ENCODE measurements around the gene TMEM225B.

Gene TMEM225B

DNA sequence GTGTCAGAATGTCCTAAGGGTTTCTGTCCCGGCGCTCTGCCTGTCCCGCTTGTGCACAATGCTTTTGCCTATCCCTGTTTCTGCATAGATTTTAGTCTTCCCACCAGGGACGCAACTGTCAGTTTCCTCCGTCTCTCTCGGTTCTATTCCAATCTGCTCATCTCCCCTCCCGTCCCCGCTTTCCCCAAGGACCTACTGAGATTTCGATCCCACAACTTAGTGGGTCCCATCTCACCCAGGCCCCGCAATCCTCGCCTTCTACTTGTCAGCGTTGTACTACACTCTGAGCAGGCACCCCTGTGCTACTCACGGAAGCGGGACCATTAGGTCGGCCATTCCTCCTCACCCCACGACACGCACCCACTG, 40.1 kb upstream of the TMEM225B start:
- TF ChIP-seq, protein P1, sequence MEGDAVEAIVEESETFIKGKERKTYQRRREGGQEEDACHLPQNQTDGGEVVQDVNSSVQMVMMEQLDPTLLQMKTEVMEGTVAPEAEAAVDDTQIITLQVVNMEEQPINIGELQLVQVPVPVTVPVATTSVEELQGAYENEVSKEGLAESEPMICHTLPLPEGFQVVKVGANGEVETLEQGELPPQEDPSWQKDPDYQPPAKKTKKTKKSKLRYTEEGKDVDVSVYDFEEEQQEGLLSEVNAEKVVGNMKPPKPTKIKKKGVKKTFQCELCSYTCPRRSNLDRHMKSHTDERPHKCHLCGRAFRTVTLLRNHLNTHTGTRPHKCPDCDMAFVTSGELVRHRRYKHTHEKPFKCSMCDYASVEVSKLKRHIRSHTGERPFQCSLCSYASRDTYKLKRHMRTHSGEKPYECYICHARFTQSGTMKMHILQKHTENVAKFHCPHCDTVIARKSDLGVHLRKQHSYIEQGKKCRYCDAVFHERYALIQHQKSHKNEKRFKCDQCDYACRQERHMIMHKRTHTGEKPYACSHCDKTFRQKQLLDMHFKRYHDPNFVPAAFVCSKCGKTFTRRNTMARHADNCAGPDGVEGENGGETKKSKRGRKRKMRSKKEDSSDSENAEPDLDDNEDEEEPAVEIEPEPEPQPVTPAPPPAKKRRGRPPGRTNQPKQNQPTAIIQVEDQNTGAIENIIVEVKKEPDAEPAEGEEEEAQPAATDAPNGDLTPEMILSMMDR (IDR thresholded peaks at IDR 0.05; ENCODE audit: control insufficient read depth, extremely low read depth, insufficient read depth), result no peak
- DNase-seq (ENCODE audit: low read depth), result no peak
- H3K4me3 ChIP-seq (ENCODE audit: low read depth, low read length), result no peak overlapping the region

DNA sequence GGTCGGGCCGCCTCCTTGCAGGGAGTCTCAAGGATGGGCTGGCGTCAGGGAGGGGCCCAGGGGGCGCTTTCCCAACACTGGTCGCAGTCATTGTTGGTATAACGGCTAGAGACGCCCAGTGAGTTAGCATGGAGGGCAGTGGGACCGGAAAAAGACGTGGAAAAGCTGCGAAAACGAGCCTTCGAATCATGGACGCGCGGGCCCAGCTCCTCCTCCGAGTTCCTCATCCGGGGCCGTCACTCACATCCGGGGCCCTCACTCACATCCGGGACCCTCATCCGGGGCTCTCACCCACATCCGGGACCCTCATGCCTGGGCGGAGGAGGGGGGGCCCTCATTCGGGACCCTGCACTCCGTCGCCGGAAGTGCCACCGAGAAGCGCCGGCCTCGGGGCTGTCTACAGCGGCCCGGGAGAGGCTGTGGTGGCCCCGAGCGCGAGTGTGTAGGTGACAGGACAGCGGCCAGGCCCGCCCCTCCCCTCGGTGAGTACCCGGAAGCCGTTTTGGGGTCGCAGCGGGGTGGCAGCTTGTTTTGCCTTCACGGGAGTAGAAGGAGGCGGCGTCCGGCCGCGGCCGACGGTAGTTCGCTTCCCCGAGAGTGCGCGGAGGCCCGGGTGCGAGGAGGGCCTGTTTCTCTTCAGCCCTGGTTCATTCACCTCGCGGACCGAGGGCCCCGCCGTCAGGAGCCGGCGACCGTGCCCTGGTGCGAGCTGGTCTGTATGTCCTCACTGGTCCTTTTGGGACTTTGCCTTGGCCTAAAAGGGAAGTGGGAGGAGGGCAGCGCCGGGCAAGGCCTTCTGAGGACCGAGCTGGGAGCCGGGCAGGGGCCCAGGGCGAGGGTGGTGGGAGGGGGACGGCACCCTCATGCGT, 39.5 kb upstream of the TMEM225B start, which contains the start of gene ZNF655:
Gene ZNF655, plus strand, starts transcription at position 337 of the 869 bp plus-strand sequence. CDS start 1,918 bp downstream, outside the sequence.
- TF ChIP-seq, protein P1 (IDR thresholded peaks at IDR 0.05; ENCODE audit: control insufficient read depth, extremely low read depth, insufficient read depth), result no peak
- no peak within 1 kb of the TSS for H3K4me3 ChIP-seq (ENCODE audit: low read depth, low read length)
- DNase-seq (ENCODE audit: low read depth), result no peak

GRCh38 chr7:99559175-99559915, 38.7 kb upstream of the TMEM225B start:
- TF ChIP-seq, protein P1 (IDR thresholded peaks at IDR 0.05; ENCODE audit: control insufficient read depth, extremely low read depth, insufficient read depth), result no peak
- H3K4me3 ChIP-seq (ENCODE audit: low read depth, low read length), result no peak overlapping the region
- DNase-seq (ENCODE audit: low read depth), result no peak

DNA sequence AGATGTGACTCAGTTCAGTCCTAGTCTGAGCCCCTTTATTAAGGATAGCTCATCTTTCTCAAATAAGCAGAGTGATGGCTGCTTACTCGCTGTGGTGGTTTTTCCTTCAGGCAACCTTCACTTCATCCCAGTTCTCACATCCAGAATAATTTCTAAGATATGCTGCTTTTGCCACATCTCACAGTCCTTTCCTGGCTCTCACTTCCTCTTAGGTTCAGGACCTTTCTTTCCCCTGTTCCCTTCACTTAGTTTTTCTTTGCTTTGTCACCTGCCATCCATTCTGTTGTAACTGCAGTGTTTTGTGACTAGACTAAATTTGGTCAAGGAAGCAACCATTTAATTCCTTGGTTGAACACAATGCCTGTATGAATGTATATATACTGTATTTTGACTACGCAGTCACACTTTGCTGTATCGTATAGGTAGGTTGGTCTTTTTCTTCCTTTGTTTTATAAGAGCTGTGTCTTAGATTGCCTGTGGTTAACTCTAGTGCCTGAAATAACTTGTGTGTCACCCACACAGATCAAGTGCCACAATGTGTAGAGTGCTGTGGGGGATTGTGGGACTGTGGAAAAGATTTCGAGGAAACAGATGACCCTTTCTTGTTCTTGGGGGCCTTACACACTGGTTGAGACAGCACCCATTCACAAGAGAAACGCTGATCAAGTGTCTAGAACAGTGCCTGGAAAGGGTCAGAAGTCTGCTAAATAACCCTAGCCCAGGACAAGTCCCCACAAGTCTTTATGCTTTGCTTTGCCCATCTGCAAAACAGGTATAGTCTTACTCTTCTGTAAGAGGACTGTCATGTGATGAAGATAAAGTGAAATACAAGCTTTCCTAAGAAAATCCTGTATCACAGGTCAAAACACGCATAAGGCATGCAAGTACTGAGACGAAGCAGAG, 37.0 kb upstream of the TMEM225B start:
- TF ChIP-seq, protein P1 (IDR thresholded peaks at IDR 0.05; ENCODE audit: control insufficient read depth, extremely low read depth, insufficient read depth), result no peak
- no peak overlapping the region for H3K4me3 ChIP-seq (ENCODE audit: low read depth, low read length)
- no peak for DNase-seq (ENCODE audit: low read depth)

DNA sequence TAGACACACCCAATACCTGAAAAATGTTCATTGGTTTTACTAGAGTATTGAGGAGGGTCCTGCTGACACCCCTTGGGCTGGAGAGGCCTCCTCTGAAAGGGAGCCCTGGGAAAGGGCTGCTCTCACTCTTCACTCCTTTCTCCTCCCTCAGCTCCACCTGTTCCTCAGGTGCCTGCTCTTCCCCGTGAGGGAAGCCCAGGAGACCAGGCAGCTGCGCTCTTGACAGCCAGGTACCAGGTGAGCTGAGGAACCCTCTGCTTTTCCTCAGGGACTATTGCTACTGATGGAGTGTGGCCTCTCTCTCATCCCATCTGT, 36.4 kb upstream of the TMEM225B start:
- H3K4me3 ChIP-seq (ENCODE audit: low read depth, low read length), result no peak overlapping the region
- no peak for DNase-seq (ENCODE audit: low read depth)
- TF ChIP-seq, protein P1 (IDR thresholded peaks at IDR 0.05; ENCODE audit: control insufficient read depth, extremely low read depth, insufficient read depth), result no peak

DNA sequence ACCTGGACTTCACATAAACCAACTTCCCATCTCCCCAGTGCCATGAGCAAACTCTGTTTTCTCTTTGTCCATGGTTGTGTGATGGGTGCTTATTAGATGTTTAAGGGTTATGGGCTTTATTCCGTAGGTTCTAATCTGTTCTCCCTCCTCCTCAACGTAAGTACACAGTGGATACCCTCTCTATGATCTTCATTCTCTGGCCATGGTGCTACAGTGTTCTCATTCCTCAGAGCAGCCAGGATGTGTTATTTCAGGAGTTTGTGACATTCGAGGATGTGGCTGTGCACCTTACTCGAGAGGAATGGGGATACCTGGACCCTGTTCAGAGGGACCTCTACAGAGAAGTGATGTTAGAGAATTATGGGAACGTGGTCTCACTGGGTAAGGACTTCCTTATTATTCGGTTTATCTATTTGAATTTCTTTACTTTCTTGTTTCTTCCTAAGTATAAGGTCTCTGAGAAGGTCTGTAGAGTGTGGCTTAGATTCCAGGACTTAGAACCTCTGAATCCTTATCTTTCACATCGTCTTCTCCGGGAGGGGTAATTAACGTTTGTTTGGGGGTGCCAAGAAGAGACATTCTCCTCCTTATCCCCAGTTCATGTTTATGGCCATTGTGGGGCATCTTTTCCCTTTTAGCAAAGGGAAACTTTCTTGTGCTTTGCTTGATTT, 35.8 kb upstream of the TMEM225B start:
- no peak for DNase-seq (ENCODE audit: low read depth)
- no peak overlapping the region for H3K4me3 ChIP-seq (ENCODE audit: low read depth, low read length)
- TF ChIP-seq, protein P1 (IDR thresholded peaks at IDR 0.05; ENCODE audit: control insufficient read depth, extremely low read depth, insufficient read depth), result no peak

Data from LNCaP clone FGC (cell line).